RWPE2 (cell line): Measurements from ENCODE around the gene DIO2.

ENCODE experiments used
- ATAC-seq: fragments of 200-7000 bp; cut with Tn5 transposase; 3 replicates; pipeline ENCODE4 v1.9.1; 2021; ENCODE audit warnings: low read depth
- DNase-seq: peaks from one replicate; pipeline ENCODE4 v3.0.0-alpha.2; 2020; ENCODE audit warnings: low spot score
- H3K27ac ChIP-seq: fragments of 450-650 bp; 2 replicates; pipeline ENCODE4 v1.5.1; 2017; ENCODE audit warnings: mild to moderate bottlenecking; ENCODE audit not compliant: poor library complexity, severe bottlenecking
- H3K27me3 ChIP-seq: fragments of 250-450 bp; sonication (Bioruptor Pico); 2 replicates; pipeline ENCODE4 v1.5.1; 2021; ENCODE audit warnings: mild to moderate bottlenecking, moderate library complexity; ENCODE audit not compliant: insufficient read depth, poor library complexity, severe bottlenecking
- H3K36me3 ChIP-seq: fragments of 250-450 bp; sonication (Bioruptor Pico); 2 replicates; pipeline ENCODE4 v1.5.1; 2020; ENCODE audit warnings: low read depth, mild to moderate bottlenecking, moderate library complexity
- H3K4me1 ChIP-seq: fragments of 250-450 bp; sonication (Bioruptor Pico); 2 replicates; pipeline ENCODE4 v1.5.1; 2021; ENCODE audit warnings: mild to moderate bottlenecking, moderate library complexity; ENCODE audit not compliant: insufficient read depth, poor library complexity, severe bottlenecking
- H3K4me3 ChIP-seq: fragments of 250-450 bp; sonication (Bioruptor Pico); 2 replicates; pipeline ENCODE4 v1.5.1; 2021; ENCODE audit warnings: mild to moderate bottlenecking, moderate library complexity; ENCODE audit not compliant: severe bottlenecking
- H3K9me3 ChIP-seq: fragments of 250-450 bp; sonication (Bioruptor Pico); 2 replicates; pipeline ENCODE4 v1.5.1; 2021; ENCODE audit warnings: mild to moderate bottlenecking, moderate library complexity; ENCODE audit not compliant: severe bottlenecking
- TF ChIP-seq, protein P1 (sequence below): fragments of 450-650 bp; IDR thresholded peaks from one replicate; pipeline ENCODE4 v1.5.1; 2017; ENCODE audit warnings: mild to moderate bottlenecking, moderate library complexity; ENCODE audit not compliant: poor library complexity, severe bottlenecking

DIO2 gene

DNA sequence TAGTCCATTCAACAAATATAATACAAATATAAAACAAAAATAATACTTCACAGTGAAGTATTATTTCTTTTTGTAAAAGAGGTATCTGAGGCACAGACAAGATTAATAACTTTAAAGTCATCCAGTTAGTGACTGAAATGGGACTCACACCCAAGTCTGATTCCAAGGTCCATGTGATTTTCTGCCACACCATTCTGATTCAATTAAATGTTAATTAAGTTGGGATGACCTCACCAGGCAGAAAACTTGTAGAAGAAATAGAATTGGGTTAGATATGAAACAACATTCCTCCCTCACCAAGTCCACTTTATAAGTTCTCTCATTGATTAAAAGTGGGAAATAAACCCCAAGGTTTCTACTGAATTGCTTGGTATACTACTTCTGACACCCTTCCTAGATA, 34.4 kb downstream of the DIO2 start:
- no peak overlapping the region for H3K27ac ChIP-seq
- TF ChIP-seq, protein P1, sequence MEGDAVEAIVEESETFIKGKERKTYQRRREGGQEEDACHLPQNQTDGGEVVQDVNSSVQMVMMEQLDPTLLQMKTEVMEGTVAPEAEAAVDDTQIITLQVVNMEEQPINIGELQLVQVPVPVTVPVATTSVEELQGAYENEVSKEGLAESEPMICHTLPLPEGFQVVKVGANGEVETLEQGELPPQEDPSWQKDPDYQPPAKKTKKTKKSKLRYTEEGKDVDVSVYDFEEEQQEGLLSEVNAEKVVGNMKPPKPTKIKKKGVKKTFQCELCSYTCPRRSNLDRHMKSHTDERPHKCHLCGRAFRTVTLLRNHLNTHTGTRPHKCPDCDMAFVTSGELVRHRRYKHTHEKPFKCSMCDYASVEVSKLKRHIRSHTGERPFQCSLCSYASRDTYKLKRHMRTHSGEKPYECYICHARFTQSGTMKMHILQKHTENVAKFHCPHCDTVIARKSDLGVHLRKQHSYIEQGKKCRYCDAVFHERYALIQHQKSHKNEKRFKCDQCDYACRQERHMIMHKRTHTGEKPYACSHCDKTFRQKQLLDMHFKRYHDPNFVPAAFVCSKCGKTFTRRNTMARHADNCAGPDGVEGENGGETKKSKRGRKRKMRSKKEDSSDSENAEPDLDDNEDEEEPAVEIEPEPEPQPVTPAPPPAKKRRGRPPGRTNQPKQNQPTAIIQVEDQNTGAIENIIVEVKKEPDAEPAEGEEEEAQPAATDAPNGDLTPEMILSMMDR: no peak
- no peaks in the 10 kb centered on the region for H3K9me3 ChIP-seq
- no peak for ATAC-seq
- H3K4me3 ChIP-seq: no peak overlapping the region
- no peaks in the 10 kb centered on the region for H3K36me3 ChIP-seq
- no peaks in the 10 kb centered on the region for H3K4me1 ChIP-seq
- DNase-seq: no peak
- H3K27me3 ChIP-seq: peaks cover 7% of the 10 kb centered on the region

DNA sequence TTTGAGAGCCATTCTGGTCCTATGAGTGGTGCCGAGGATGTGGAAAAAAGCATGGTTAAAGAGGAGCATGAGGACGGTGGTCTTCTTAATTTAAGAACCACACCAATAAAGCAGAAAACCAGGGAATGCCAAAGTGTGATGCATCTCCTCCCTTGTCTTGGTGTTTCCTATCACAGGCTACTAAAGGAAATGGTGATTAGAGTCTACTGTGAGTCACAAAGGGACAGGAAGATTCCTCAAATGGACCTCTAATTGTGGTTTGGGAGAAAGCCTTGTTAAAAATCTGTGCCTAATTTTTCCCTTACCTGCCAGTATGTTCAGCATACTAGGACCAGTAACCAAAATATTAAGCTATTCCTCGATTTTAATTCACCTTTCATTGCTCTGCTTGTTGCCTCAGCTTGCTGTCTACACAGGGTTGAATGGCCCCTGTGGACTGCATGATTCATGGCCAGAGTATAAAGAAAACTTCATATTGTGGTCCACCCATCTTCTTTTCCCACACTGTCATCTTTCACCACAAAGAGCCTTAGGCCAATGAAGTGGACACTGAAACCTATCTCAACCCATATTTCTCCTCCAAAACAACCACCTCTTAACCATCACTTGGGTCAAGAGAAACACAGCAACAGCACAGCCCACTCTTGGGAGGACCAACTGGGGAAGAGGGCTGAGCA, 38.8 kb downstream of the DIO2 start:
- ATAC-seq (no peak), DNase-seq (no peak)
- H3K27ac ChIP-seq: no peak overlapping the region
- TF ChIP-seq, protein P1: no peak
- no peaks in the 10 kb centered on the region for H3K4me1 ChIP-seq
- H3K36me3 ChIP-seq: no peaks in the 10 kb centered on the region
- no peaks in the 10 kb centered on the region for H3K9me3 ChIP-seq
- H3K27me3 ChIP-seq: no peaks in the 10 kb centered on the region
- H3K4me3 ChIP-seq: no peak overlapping the region

DNA sequence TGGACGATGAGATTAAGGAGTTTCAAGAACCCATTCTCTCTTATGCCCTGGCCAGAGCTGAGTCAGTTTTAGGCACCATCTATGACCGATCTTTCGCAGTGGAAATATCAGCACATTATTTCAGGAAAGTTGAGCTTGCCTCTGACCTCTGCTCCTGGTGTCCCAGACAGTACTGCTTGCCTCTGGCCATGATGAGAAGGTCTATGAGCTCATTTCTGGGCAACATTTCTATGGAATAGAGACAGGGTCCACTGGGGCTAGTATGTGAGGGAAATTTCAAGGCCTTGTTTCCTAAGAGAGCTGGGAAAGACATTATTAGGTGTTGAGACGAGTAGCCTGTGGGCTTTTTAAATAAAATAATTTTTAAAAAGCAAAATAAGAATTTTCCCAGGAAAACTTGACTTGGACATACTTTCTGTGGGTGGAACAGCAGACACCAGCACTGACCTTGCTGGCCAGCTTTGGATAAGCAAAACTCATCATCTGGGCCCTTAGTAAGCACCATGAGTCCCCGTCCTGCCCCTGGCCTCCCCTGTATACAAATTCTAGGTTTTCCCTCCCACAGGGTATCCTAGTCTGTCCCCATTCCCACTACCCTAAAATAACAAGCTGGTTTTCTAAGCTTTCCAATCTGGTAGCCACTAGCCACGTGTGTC, 43.4 kb downstream of the DIO2 start:
- Histone ChIP-seq H3K27me3 (no peaks in the 10 kb centered on the region), H3K27ac (no peak overlapping the region), H3K4me3 (no peak overlapping the region), H3K4me1 (no peaks in the 10 kb centered on the region), H3K36me3 (no peaks in the 10 kb centered on the region), H3K9me3 (no peaks in the 10 kb centered on the region)
- TF ChIP-seq, protein P1: no peak
- ATAC-seq: no peak
- no peak for DNase-seq

DNA sequence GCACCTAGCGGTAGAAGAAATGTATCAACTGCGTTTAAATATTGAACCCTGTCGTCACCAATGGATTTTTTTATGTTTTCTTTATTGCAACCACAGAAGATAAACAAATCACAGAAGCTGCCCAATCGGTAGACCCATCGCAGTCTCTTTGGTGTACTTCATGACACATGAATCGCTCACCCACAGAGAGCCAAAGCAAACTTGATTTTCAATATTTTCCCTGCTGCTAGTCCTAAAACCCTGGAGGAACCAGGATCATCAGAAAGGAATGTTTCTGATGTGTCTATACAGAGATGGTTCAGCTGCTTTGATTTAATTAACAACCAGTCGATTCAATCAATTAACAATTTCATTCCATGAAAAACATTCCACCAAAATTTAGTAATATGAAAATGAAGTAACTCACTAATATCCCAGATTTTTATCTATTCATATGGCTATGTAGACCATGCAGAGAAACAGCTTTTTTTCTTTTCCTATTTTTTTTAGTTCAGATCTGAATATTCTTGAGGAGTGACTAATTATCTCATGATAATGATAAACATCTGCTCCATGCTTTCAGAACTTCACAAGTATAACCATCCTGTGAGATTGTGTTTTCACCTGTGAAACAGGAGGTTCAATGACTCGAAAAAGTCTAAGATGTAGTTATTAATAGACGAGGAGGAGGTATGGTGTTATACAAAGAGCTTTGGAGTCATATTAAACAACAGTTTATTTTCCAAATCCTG, 46.1 kb downstream of the DIO2 start:
- H3K4me3 ChIP-seq: no peak overlapping the region
- no peaks in the 10 kb centered on the region for H3K27me3 ChIP-seq
- ATAC-seq: peak; percentile 56
- H3K36me3 ChIP-seq: no peaks in the 10 kb centered on the region
- TF ChIP-seq, protein P1: no peak
- H3K9me3 ChIP-seq: no peaks in the 10 kb centered on the region
- DNase-seq: no peak
- H3K4me1 ChIP-seq: no peaks in the 10 kb centered on the region
- no peak overlapping the region for H3K27ac ChIP-seq
